Colon (tissue), 2 donors: ENCODE data around the gene FAM240B.

Source experiments
- FAIRE-seq: peaks from 2 replicates; lab custom pipeline; 2012; peaks lifted over from hg19 to GRCh38; lab: Jason Lieb, UNC
- donor health status: control.
- donor health status: control.

The FAM240B gene

GRCh38 chr9:38720083-38720745, at the start of gene FAM240B:
FAM240B (minus strand) TSS chr9:38720133; CDS start chr9:38703999, 16,134 bp downstream.
- no peak for FAIRE-seq

GRCh38 chr9:38768351-38768761, 48.4 kb upstream of the FAM240B start:
- FAIRE-seq: no peak

GRCh38 chr9:38765101-38765500, 45.2 kb upstream of the FAM240B start:
- FAIRE-seq: no peak

- no peak for FAIRE-seq
Observed at GRCh38 chr9:38761999-38762398, 42.1 kb upstream of the FAM240B start.

- no peak for FAIRE-seq
Observed at GRCh38 chr9:38761339-38761738, 41.4 kb upstream of the FAM240B start.

GRCh38 chr9:38756702-38757101, 36.8 kb upstream of the FAM240B start:
- no peak for FAIRE-seq

GRCh38 chr9:38747941-38748340, 28.0 kb upstream of the FAM240B start:
- no peak for FAIRE-seq

- FAIRE-seq: no peak
Observed at GRCh38 chr9:38747067-38747466, 27.1 kb upstream of the FAM240B start.

- FAIRE-seq: no peak
Observed at GRCh38 chr9:38746303-38746702, 26.4 kb upstream of the FAM240B start.

- FAIRE-seq: no peak
Observed at GRCh38 chr9:38744484-38744883, 24.6 kb upstream of the FAM240B start.

GRCh38 chr9:38737246-38737645, 17.3 kb upstream of the FAM240B start:
- no peak for FAIRE-seq

- FAIRE-seq: no peak
Observed at GRCh38 chr9:38734831-38735230, 14.9 kb upstream of the FAM240B start.

GRCh38 chr9:38733503-38733902, 13.6 kb upstream of the FAM240B start:
- no peak for FAIRE-seq

GRCh38 chr9:38732885-38733284, 13.0 kb upstream of the FAM240B start:
- no peak for FAIRE-seq

GRCh38 chr9:38727497-38728001, 7.6 kb upstream of the FAM240B start:
- no peak for FAIRE-seq

GRCh38 chr9:38724754-38725153, 4.8 kb upstream of the FAM240B start:
- no peak for FAIRE-seq

GRCh38 chr9:38718148-38718547, 1.8 kb downstream of the FAM240B start:
- FAIRE-seq: no peak

- no peak for FAIRE-seq
Observed at GRCh38 chr9:38715684-38716083, 4.2 kb downstream of the FAM240B start.

GRCh38 chr9:38713426-38713825, 6.5 kb downstream of the FAM240B start:
- FAIRE-seq: no peak

- no peak for FAIRE-seq
Observed at GRCh38 chr9:38708759-38709158, 11.2 kb downstream of the FAM240B start.

- no peak for FAIRE-seq
Observed at GRCh38 chr9:38707885-38708637, 11.9 kb downstream of the FAM240B start.

GRCh38 chr9:38706493-38706892, 13.4 kb downstream of the FAM240B start:
- no peak for FAIRE-seq

- no peak for FAIRE-seq
Observed at GRCh38 chr9:38705917-38706316, 14.0 kb downstream of the FAM240B start.

- FAIRE-seq: no peak
Observed at GRCh38 chr9:38700695-38701094, 19.2 kb downstream of the FAM240B start.
